GM12874 (cell line): ENCODE data around the gene SUPT5H.

ENCODE experiments used
- TF ChIP-seq, protein P1 (sequence below): IDR thresholded peaks from 2 replicates; pipeline ENCODE4 v1.5.1; 2011; ENCODE audit warnings: low read depth, mild to moderate bottlenecking, control low read depth, low read length, moderate library complexity; ENCODE audit not compliant: insufficient read depth

SUPT5H gene

DNA sequence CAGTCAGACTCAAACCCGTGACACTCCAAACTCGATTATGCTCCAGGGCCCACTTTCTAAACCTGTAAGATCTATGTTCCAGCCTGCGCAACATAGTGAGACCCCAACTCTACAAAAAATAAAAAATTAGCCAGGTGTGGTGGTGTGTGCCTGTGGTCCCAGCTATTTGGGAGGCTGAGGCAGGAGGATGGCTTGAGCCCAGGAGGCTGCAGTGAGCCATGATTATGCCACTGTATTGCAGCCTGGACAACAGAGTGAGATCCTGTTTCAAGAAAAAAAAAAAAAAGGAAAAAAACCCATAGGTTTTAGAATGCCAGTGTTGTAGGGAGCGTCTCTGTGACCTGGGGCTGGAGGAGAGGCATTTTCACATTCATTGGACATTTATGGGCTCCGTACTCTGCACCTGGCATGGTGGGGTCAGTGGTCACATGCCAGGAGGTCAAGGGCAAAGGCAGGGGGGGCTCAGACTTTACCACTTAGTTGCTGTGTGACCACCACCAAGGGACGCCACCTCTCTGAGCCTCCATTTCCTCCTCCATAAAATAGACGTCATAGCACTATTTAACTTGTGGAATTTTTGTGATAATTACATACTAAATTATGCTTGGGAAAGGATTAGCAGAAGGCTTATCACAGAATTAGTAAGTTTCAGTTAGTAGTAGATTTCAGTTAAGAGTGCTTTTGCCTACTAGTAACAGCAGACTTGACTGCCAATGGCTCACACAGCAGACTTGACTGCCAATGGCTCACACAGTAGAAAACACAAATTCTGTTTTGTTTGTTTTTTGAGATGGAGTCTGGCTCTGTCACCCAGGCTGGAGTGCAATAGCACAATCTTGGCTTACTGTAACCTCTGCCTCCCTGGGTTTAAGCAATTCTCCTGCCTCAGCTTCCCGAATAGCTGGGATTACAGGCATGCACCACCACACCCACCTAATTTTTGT is 75.4 kb downstream of the SUPT5H start:
- TF ChIP-seq, protein P1, sequence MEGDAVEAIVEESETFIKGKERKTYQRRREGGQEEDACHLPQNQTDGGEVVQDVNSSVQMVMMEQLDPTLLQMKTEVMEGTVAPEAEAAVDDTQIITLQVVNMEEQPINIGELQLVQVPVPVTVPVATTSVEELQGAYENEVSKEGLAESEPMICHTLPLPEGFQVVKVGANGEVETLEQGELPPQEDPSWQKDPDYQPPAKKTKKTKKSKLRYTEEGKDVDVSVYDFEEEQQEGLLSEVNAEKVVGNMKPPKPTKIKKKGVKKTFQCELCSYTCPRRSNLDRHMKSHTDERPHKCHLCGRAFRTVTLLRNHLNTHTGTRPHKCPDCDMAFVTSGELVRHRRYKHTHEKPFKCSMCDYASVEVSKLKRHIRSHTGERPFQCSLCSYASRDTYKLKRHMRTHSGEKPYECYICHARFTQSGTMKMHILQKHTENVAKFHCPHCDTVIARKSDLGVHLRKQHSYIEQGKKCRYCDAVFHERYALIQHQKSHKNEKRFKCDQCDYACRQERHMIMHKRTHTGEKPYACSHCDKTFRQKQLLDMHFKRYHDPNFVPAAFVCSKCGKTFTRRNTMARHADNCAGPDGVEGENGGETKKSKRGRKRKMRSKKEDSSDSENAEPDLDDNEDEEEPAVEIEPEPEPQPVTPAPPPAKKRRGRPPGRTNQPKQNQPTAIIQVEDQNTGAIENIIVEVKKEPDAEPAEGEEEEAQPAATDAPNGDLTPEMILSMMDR, result no peak

DNA sequence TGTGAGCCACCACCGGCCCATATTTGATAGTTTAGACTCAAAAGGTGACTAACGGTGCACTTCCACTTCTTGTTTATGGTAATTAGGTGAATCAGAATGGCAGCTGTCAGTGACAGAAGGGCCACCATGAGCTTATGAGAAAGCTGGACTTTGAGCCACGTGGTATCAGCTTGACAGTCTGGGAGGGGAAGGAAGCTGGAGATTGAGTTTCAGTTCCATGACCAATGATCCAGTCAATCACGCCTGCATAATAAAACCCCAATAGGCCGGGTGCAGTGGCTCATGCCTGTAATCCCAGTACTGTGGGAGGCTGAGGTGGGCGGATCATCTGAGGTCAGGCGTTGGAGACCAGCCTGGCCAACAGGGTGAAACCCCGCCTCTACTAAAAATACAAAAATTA is 79.1 kb downstream of the SUPT5H start:
- TF ChIP-seq, protein P1, result no peak

DNA sequence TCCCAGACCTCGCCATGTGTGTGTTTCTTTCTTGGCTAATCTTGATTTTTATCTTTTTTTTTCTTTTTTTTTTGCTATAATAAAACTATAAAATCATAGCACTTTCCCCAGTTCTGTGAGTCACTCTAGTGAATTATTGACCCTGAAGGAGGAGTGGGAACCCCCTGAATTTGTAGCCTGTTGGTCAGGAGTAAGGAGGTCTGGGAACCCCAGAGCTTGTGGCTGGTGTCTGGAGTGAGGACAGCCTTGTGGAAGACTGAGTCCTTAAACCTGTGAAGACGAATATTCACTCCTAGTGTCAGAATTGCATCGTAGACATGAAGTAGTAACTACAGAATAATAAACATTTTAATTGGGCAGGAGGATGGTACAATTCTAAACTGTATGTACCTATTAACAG is 79.8 kb downstream of the SUPT5H start:
- TF ChIP-seq, protein P1, result no peak
